Stimulated activated CD8-positive, alpha-beta memory T cell treated with anti-CD3 and anti-CD28 coated beads, Interleukin-15, amount 100 ng/mL, for 4 hours (primary cell): ENCODE measurements around the gene CYP3A7.
"Not testable (repeated sequence)": the region's sequence is repeated elsewhere in the genome, so short reads cannot be mapped to it uniquely, and the experiment has no call there.

Source experiments
- DNase-seq, 2 donors: peaks; one replicate each; pipeline ENCODE4 v3.0.0-alpha.2; 2020; ENCODE audit warnings: low read depth in 2 of 2

The CYP3A7 gene

GRCh38 chr7:99669782-99670181 is 65.2 kb downstream of the CYP3A7 start:
- DNase-seq: no peak

DNA sequence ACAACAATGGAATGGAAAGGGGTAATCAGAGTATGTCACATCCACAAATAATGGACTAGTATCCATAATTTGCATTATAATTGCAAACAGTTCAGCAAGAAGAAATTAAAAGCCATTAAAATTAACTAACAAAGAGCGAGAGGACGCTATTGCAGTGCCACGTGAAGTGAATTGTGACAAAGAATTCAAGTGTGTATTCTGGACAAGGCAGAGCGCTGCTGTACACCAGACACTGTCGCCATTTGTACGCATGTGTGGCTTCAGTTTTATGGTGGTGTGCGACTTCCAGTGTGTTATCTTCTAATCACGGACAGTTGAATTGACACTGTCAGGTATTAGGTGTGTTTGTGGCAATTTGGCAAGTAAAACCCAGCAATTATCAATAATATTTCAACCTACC is 66.5 kb downstream of the CYP3A7 start:
- no peak for DNase-seq

GRCh38 chr7:99667179-99667578 is 67.8 kb downstream of the CYP3A7 start:
- no peak for DNase-seq

DNA sequence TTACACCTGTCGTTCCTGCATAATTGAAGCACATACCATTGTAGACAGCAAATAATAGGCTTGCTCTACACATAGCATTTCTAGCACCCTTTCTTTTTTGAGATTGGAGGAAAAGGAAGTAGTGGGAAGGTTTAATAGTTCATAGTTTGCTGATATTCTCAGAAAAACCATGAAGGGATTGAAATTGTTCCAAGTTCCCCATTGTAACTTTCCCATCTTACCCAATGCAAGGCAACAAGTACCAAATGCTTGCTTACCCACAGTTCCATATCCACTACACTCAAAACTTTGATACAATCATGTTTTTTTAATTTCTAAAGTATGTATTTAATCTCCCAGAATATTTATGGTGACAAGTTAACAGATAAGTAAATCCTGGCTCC is 69.0 kb downstream of the CYP3A7 start:
- no peak for DNase-seq

- DNase-seq: no peak
Measured at GRCh38 chr7:99665312-99666012, 69.5 kb downstream of the CYP3A7 start.

DNA sequence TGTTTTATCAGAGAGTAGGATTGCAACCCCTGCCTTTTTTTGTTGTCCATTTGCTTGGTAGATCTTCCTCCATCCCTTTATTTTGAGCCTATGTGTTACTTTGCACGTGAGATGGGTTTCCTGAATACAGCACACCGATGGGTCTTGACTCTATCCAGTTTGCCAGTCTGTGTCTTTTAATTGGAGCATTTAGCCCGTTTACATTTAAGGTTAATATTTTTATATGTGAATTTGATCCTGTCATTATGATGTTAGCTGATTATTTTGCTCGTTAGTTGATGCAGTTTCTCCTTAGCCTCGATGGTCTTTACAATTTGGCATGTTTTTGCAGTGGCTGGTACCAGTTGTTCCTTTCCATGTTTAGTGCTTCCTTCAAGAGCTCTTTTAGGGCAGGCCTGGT is 77.1 kb downstream of the CYP3A7 start:
- not testable (repeated sequence) for DNase-seq
